Epidermal melanocyte (primary cell): ENCODE measurements around the gene FYB1.

Source experiments
- DNase-seq: peaks from one replicate; pipeline ENCODE4 v3.0.0; 2011; ENCODE audit warnings: low spot score; ENCODE audit not compliant: insufficient read length

Gene FYB1

GRCh38 chr5:39205550-39205949 is 13.8 kb downstream of the FYB1 start:
- DNase-seq: no peak

GRCh38 chr5:39203951-39204350 is 15.4 kb downstream of the FYB1 start:
- DNase-seq: no peak

- DNase-seq: no peak
These were observed 16.0 kb downstream of the FYB1 start for GRCh38 chr5:39203275-39203922.

- DNase-seq: no peak
These were observed 16.6 kb downstream of the FYB1 start for GRCh38 chr5:39202597-39203274.

GRCh38 chr5:39201781-39202596 is 17.4 kb downstream of the FYB1 start:
- DNase-seq: no peak

GRCh38 chr5:39201160-39201780 is 18.1 kb downstream of the FYB1 start:
- DNase-seq: no peak

- no peak for DNase-seq
These were observed 19.3 kb downstream of the FYB1 start for GRCh38 chr5:39200081-39200480.

- DNase-seq: no peak
These were observed 20.0 kb downstream of the FYB1 start for GRCh38 chr5:39199335-39199734.

- no peak for DNase-seq
These were observed 21.2 kb downstream of the FYB1 start for GRCh38 chr5:39198127-39198526.

- no peak for DNase-seq
These were observed 21.8 kb downstream of the FYB1 start for GRCh38 chr5:39197556-39197955.

GRCh38 chr5:39195198-39195826 is 24.1 kb downstream of the FYB1 start:
- DNase-seq: no peak

GRCh38 chr5:39194466-39195136 is 24.8 kb downstream of the FYB1 start:
- peak; percentile 37 for DNase-seq

- DNase-seq: no peak
These were observed 25.6 kb downstream of the FYB1 start for GRCh38 chr5:39193553-39194465.

- no peak for DNase-seq
These were observed 26.8 kb downstream of the FYB1 start for GRCh38 chr5:39192450-39193160.

GRCh38 chr5:39191216-39191615 is 28.1 kb downstream of the FYB1 start:
- no peak for DNase-seq

- no peak for DNase-seq
These were observed 28.9 kb downstream of the FYB1 start for GRCh38 chr5:39190311-39191102.

GRCh38 chr5:39189292-39189955 is 29.9 kb downstream of the FYB1 start:
- no peak for DNase-seq
